ENCODE results near the gene DBF4.
"Not testable (repeated sequence)": the region's sequence is repeated elsewhere in the genome, so short reads cannot be mapped to it uniquely, and the experiment has no call there.

The DBF4 gene

DNA sequence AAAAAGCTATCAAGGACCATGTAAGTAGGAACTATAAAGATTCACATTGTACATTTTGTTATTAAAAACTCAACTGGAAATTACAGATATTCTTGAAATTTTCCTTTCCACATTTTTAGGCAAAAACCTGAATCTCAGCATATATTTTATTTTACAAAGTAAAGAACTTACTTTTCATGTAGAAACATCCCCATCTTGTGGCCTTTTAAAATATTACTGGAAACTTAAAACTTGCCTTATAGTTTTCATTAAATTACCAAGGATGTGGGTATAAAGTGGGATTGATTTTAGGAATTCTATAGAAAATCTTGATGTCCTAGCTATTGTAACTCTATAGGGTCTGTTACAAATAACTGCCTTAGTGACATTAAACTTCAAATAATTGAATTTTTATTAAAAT is 10.6 kb downstream of the DBF4 start:
- TF ChIP-seq, protein P1, sequence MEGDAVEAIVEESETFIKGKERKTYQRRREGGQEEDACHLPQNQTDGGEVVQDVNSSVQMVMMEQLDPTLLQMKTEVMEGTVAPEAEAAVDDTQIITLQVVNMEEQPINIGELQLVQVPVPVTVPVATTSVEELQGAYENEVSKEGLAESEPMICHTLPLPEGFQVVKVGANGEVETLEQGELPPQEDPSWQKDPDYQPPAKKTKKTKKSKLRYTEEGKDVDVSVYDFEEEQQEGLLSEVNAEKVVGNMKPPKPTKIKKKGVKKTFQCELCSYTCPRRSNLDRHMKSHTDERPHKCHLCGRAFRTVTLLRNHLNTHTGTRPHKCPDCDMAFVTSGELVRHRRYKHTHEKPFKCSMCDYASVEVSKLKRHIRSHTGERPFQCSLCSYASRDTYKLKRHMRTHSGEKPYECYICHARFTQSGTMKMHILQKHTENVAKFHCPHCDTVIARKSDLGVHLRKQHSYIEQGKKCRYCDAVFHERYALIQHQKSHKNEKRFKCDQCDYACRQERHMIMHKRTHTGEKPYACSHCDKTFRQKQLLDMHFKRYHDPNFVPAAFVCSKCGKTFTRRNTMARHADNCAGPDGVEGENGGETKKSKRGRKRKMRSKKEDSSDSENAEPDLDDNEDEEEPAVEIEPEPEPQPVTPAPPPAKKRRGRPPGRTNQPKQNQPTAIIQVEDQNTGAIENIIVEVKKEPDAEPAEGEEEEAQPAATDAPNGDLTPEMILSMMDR (conservative IDR thresholded peaks at IDR 0.05; ENCODE audit: low read depth, low read length), result peak; percentile 71
- H3K36me3 ChIP-seq (ENCODE audit: insufficient read depth), result peaks cover 24% of the 10 kb centered on the region
- no peak overlapping the region for H3K9ac ChIP-seq
- H3K27me3 ChIP-seq (ENCODE audit: insufficient read depth, low read depth), result no peaks in the 10 kb centered on the region
- peaks cover 82% of the 10 kb centered on the region for H3K79me2 ChIP-seq (ENCODE audit: insufficient read depth, low read depth)
- H3K4me2 ChIP-seq, result no peak overlapping the region
- H3K4me3 ChIP-seq (IDR thresholded peaks at IDR 0.05; ENCODE audit: insufficient read depth, low read depth, low read length), result no peak overlapping the region
- no peak overlapping the region for H2AFZ ChIP-seq (ENCODE audit: low read depth)
- H3K4me1 ChIP-seq (ENCODE audit: low read depth, poor library complexity, severe bottlenecking), result peaks cover 66% of the 10 kb centered on the region
- H3K27ac ChIP-seq, result no peak overlapping the region
- peaks cover 16% of the 10 kb centered on the region; the same call in 1 of the 2 replicates for H4K20me1 ChIP-seq (ENCODE audit: insufficient read depth)

DNA sequence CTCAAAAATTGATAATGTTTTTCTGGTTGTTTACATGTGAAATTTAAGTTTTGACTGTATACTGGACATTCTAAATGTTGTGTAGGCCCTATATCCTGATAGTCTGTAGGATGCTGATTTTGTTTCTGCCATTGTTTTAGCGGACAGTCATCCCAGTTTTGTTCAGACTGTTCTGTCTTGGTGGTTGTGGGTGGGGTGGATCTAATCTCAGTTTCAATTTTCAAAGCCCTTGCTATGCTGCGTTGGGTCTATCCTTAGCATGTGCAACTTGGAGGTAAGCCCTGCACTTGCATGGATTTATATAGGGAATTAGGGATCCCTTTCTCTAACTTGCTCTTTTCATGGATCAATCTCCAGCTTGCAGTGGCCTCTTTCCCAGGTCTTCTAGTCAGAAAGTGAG is 19.1 kb downstream of the DBF4 start:
- Histone ChIP-seq H3K4me2 (peak overlapping the region; percentile 10; the same call in 1 of the 2 replicates), H2AFZ (ENCODE audit: low read depth) (no peak overlapping the region), H3K4me3 (IDR thresholded peaks at IDR 0.05; ENCODE audit: insufficient read depth, low read depth, low read length) (no peak overlapping the region), H3K9ac (no peak overlapping the region), H4K20me1 (ENCODE audit: insufficient read depth) (no peaks in the 10 kb centered on the region), H3K4me1 (ENCODE audit: low read depth, poor library complexity, severe bottlenecking) (peaks cover 46% of the 10 kb centered on the region), H3K79me2 (ENCODE audit: insufficient read depth, low read depth) (peaks cover 38% of the 10 kb centered on the region), H3K27me3 (ENCODE audit: insufficient read depth, low read depth) (no peaks in the 10 kb centered on the region), H3K36me3 (ENCODE audit: insufficient read depth) (peaks cover 11% of the 10 kb centered on the region; the same call in 1 of the 2 replicates), H3K27ac (no peak overlapping the region)
- TF ChIP-seq, protein P1 (conservative IDR thresholded peaks at IDR 0.05; ENCODE audit: low read depth, low read length), result no peak

DNA sequence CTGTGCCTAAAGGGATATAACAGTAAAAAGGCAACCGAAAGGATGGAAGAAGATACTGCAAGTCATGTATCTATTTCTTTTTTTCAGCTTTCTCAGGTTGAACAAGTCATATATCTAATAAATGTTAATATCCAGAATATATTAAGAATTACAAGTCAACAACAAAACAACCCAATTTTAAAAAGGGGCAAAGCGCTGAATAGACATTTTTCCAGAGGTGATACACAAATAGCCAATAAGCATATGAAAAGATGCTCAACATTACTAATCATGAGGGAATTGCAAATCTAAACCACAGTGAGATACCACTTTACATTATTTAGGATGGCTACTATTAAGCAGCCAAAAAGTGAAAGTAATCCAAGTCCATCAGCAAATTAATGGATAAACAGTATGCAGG is 23.0 kb downstream of the DBF4 start:
- peaks cover 14% of the 10 kb centered on the region; the same call in 1 of the 2 replicates for H3K36me3 ChIP-seq (ENCODE audit: insufficient read depth)
- H3K9ac ChIP-seq, result no peak overlapping the region
- TF ChIP-seq, protein P1 (conservative IDR thresholded peaks at IDR 0.05; ENCODE audit: low read depth, low read length), result no peak

DNA sequence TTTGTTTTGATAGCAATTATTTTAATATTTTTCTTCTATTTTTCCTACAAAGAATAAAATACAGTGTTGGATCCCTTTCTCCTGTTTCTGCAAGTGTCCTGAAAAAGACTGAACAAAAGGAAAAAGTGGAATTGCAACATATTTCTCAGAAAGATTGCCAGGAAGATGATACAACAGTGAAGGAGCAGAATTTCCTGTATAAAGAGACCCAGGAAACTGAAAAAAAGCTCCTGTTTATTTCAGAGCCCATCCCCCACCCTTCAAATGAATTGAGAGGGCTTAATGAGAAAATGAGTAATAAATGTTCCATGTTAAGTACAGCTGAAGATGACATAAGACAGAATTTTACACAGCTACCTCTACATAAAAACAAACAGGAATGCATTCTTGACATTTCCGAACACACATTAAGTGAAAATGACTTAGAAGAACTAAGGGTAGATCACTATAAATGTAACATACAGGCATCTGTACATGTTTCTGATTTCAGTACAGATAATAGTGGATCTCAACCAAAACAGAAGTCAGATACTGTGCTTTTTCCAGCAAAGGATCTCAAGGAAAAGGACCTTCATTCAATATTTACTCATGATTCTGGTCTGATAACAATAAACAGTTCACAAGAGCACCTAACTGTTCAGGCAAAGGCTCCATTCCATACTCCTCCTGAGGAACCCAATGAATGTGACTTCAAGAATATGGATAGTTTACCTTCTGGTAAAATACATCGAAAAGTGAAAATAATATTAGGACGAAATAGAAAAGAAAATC is 31.0 kb downstream of the DBF4 start:
- not testable (repeated sequence) for H3K27ac ChIP-seq; H3K4me3 ChIP-seq (IDR thresholded peaks at IDR 0.05; ENCODE audit: insufficient read depth, low read depth, low read length); H3K79me2 ChIP-seq (ENCODE audit: insufficient read depth, low read depth); H3K27me3 ChIP-seq (ENCODE audit: insufficient read depth, low read depth); H2AFZ ChIP-seq (ENCODE audit: low read depth); H4K20me1 ChIP-seq (ENCODE audit: insufficient read depth); H3K36me3 ChIP-seq (ENCODE audit: insufficient read depth); H3K9ac ChIP-seq; H3K4me2 ChIP-seq
- peaks cover 11% of the 10 kb centered on the region for H3K4me1 ChIP-seq (ENCODE audit: low read depth, poor library complexity, severe bottlenecking)

More for the DNA sequence above, 23.0 kb downstream of the DBF4 start:
- no peaks in the 10 kb centered on the region for H4K20me1 ChIP-seq (ENCODE audit: insufficient read depth)
- no peak overlapping the region for H3K4me2 ChIP-seq
- no peak overlapping the region for H3K4me3 ChIP-seq (IDR thresholded peaks at IDR 0.05; ENCODE audit: insufficient read depth, low read depth, low read length)
- no peaks in the 10 kb centered on the region for H3K27me3 ChIP-seq (ENCODE audit: insufficient read depth, low read depth)
- H3K4me1 ChIP-seq (ENCODE audit: low read depth, poor library complexity, severe bottlenecking), result peaks cover 23% of the 10 kb centered on the region
- no peak overlapping the region for H3K27ac ChIP-seq
- H3K79me2 ChIP-seq (ENCODE audit: insufficient read depth, low read depth), result peaks cover 3% of the 10 kb centered on the region; the same call in 1 of the 2 replicates
- H2AFZ ChIP-seq (ENCODE audit: low read depth), result no peak overlapping the region

DNA sequence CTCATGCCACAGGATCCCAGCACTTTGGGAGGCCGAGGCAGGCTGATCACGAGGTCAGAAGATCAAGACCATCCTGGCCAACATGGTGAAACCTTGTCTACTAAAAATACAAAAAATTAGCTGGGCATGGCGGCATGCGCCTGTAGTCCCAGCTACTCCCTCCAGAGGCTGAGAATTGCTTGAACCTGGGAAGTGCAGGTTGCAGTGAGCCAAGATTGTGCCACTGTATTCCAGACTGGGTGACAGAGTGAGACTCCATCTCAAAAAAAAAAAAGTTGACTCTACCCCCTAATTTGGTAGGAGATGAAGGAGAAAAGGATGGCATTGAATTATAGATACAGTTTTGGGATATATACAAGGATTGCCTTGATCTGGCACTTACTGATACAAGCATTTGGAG is 32.5 kb downstream of the DBF4 start:
- H2AFZ ChIP-seq (ENCODE audit: low read depth); H3K36me3 ChIP-seq (ENCODE audit: insufficient read depth); H3K4me2 ChIP-seq: not testable (repeated sequence)

More for the DNA sequence above, 32.5 kb downstream of the DBF4 start:
- not testable (repeated sequence) for H4K20me1 ChIP-seq (ENCODE audit: insufficient read depth); H3K27ac ChIP-seq; H3K27me3 ChIP-seq (ENCODE audit: insufficient read depth, low read depth); H3K4me3 ChIP-seq (IDR thresholded peaks at IDR 0.05; ENCODE audit: insufficient read depth, low read depth, low read length); H3K9ac ChIP-seq; H3K79me2 ChIP-seq (ENCODE audit: insufficient read depth, low read depth)
- peaks cover 11% of the 10 kb centered on the region for H3K4me1 ChIP-seq (ENCODE audit: low read depth, poor library complexity, severe bottlenecking)

Data from KMS-11 (cell line).